ENCODE measurements around the gene ADAR.
A peak's percentile ranks its signal among the peaks of the same experiment; 100 is the strongest.

The ADAR gene

DNA sequence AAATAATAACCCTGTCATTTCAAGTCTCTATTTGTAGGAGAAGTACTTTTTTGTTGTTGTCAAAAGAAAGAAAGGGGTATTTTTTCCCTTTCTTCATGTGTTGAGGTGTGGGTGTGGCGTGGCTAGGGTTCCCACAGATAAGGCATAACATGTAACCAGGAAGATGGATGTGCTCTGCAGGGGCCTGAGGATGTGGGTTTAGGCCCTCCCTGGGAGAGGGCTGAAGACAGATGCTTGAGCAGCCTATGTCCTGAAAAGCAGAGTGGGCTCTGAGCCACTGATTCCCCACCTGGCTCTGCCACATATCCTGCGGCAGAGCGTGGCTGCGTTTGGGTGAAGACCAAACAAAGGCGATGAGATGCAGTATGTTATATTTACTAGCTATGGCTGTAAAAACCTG is 13.9 kb upstream of the ADAR start:
- Histone ChIP-seq H4K20me1 (peaks cover 47 to 94% (median 88%) of the 10 kb centered on the region in 11 experiments; a peak in 21 of 22 replicates), H3K9ac (no peak overlapping the region), H3K4me3 (no peak overlapping the region), H3K27me3 (no peaks in the 10 kb centered on the region), H3K4me1 (peaks cover 26 to 81% (median 56%) of the 10 kb centered on the region in 10 experiments), H3K4me2 (peak overlapping the region in 4 of 11 experiments; percentile 4 to 13 (median 9); a peak in 2 of 22 replicates), H3K9me3 (replicated peaks in 1 of 11) (no peaks in the 10 kb centered on the region), H3K27ac (no peak overlapping the region), H3K36me3 (peaks cover 13 to 68% (median 45%) of the 10 kb centered on the region in 11 experiments; a peak in 21 of 22 replicates)
- TF ChIP-seq Cebpa-rat (IDR thresholded peaks at IDR 0.05), result no peak

DNA sequence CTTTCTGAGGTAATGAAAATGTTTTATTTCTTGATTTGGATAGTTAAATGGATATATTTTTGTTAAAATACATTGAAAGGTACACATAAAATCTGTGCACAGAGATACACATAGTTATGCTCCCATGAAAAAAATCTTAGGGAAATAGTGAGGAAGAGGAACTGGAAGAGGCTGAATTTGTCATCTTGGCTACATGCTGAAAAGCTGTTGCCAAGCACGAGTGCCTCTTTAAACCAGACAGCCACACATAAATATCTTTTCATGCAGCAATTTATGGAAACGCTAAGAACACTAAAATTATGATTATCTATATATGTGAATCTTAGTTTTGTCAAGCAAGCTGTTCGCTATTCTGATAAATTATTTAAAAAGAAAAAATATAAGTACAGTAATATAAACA is 12.8 kb upstream of the ADAR start:
- no peak for TF ChIP-seq Cebpa-rat (IDR thresholded peaks at IDR 0.05)
- Histone ChIP-seq H3K36me3 (peaks cover 13 to 68% (median 46%) of the 10 kb centered on the region in 11 experiments; a peak in 21 of 22 replicates), H3K4me3 (no peak overlapping the region), H3K9me3 (replicated peaks in 1 of 11) (no peaks in the 10 kb centered on the region), H4K20me1 (peaks cover 59 to 94% (median 90%) of the 10 kb centered on the region in 11 experiments; a peak in 21 of 22 replicates), H3K27ac (no peak overlapping the region), H3K4me2 (peak overlapping the region in 2 of 11 experiments; percentile 36 to 61; a peak in 4 of 22 replicates), H3K9ac (no peak overlapping the region), H3K4me1 (peaks cover 15 to 70% (median 46%) of the 10 kb centered on the region in 10 experiments), H3K27me3 (no peaks in the 10 kb centered on the region)

DNA sequence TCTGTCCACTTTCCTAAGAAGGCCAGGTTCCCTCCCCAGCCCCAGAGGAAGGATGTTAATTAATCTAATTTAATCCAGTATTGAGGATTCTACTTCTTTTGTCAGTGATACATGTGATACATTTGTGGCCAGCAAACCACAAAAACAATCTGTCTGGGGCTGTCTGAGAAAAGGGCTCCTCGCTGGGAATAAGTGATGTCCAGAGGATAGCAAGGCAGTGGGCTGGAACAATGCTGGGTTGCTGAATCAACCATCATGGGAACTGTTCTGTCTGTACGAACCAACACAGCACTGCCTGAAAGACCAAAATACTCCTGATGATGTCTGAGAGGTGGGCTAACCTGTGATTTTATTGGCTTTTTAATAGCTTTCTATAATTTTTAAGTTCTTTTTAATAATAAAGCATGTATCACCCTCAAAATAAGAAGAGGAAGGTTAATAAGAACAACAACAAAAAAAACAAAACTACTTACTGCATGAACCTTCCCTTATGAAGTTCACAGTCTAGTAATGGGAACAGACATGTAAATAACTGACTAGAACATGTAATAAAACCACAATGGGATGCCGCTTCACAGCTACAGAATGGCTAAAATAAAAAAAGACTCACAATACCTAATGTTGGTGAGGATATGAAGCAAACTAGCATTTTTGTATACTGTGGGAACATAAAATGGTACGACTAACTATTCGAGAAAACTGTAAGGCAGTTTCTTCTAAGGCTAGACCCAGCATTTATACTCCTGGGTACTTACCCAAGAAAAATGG is 11.4 kb upstream of the ADAR start:
- Histone ChIP-seq H3K36me3 (peaks cover 13 to 59% (median 37%) of the 10 kb centered on the region in 11 experiments; a peak in 21 of 22 replicates), H3K9me3 (replicated peaks in 1 of 11) (no peaks in the 10 kb centered on the region), H3K4me1 (peaks cover 15 to 57% (median 44%) of the 10 kb centered on the region in 10 experiments), H4K20me1 (peaks cover 71 to 94% (median 91%) of the 10 kb centered on the region in 11 experiments; a peak in 21 of 22 replicates), H3K4me2 (peak overlapping the region; percentile 18 to 61 (median 36); a peak in 20 of 22 replicates), H3K9ac (peak overlapping the region in 1 of 11 experiments; percentile 46; a peak in 3 of 22 replicates), H3K27me3 (no peaks in the 10 kb centered on the region), H3K27ac (peak overlapping the region in 4 of 11 experiments; percentile 2 to 27 (median 20); a peak in 3 of 22 replicates), H3K4me3 (no peak overlapping the region)
- no peak for TF ChIP-seq Cebpa-rat (IDR thresholded peaks at IDR 0.05)

DNA sequence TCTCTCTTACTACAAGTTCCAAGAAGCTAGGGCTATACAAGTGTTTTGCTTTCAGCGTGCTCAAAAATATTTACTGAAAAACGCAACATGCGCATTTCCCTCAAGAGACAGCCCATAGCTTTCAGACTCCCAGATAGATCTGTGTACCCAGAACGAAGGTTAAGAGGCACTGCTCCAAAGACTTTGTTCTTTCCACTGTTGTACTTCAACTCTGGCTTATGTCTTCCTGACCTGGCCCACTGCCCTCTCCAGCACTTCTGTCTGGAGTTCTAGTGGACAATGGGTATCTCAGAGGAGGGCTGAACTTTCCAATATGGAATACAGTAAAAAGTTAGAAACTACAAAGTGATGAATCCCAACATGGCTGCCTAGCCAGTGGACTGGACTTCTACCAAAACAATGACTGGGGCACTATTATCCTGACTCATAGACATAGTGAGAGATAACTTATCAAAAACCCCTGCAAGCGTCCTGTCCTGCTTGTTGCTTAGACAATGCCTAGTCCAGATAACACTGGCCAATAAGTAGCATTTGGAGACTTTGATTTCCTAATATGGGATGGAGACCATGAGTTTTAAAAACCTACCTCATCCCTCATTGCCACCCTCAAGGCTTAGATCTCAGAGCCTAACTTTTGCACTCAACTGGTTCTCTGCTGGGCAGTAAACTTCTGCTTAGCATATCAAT is 8.8 kb upstream of the ADAR start:
- Histone ChIP-seq H3K9me3 (replicated peaks in 1 of 11) (no peaks in the 10 kb centered on the region), H3K27me3 (no peaks in the 10 kb centered on the region), H3K4me3 (no peak overlapping the region), H3K4me1 (peaks cover 22 to 41% (median 33%) of the 10 kb centered on the region in 10 experiments), H3K36me3 (peaks cover under 1 to 37% (median 22%) of the 10 kb centered on the region in 11 experiments; a peak in 15 of 22 replicates), H3K27ac (no peak overlapping the region), H3K4me2 (no peak overlapping the region), H3K9ac (no peak overlapping the region), H4K20me1 (peaks cover 60 to 94% (median 83%) of the 10 kb centered on the region in 11 experiments; a peak in 21 of 22 replicates)
- no peak for TF ChIP-seq Cebpa-rat (IDR thresholded peaks at IDR 0.05)

DNA sequence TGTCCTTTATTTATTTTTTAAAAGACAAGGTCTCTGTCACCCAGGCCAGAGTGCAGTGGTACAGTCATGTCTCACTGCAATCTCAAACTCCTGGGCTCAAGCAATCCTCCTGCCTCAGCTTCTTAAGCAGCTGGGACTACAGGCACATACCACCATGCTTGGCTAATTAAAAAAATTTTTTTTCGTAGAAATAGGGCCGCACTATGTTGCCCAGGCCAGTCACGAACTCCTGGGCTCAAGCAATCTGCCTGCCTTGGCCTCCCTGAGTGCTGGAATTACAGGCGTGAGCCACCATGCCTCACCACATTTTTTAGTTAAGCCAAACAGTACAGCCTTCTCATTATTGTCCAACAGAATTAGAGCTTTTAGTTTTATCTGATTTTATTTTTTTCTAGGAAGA is 7.4 kb upstream of the ADAR start:
- H4K20me1 ChIP-seq, result peaks cover 55 to 98% (median 82%) of the 10 kb centered on the region in 11 experiments; a peak in 20 of 22 replicates
- H3K9ac ChIP-seq, result no peak overlapping the region
- no peak for TF ChIP-seq Cebpa-rat (IDR thresholded peaks at IDR 0.05)

DNA sequence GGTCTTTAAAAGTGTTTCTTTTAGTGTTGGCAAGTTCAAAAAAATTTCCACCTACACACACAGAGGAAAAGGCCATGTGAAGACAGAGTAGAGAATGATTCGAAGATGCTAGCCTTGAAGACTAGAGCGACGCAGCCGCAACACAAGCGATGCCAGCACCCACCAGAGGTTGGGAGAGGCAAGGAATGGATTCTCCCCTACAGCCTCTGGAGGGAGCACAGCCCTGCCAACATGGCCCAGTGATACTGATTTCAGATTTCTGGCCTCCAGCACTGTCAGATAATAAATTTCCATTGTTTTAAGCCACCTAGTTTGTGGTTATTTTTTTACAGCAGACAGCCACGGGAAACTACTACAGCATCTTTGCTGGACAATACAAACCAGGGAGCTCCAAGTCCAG is 6.9 kb upstream of the ADAR start:
- TF ChIP-seq Cebpa-rat (IDR thresholded peaks at IDR 0.05), result no peak
- H4K20me1 ChIP-seq, result peaks cover 50 to 98% (median 78%) of the 10 kb centered on the region in 11 experiments; a peak in 20 of 22 replicates
- no peak overlapping the region for H3K4me2 ChIP-seq
- H3K27me3 ChIP-seq, result no peaks in the 10 kb centered on the region
- peaks cover 31 to 43% (median 38%) of the 10 kb centered on the region in 10 experiments for H3K4me1 ChIP-seq
- H3K9me3 ChIP-seq (replicated peaks in 1 of 11), result no peaks in the 10 kb centered on the region
- peaks cover 0 to 33% (median 18%) of the 10 kb centered on the region in 11 experiments; a peak in 11 of 22 replicates for H3K36me3 ChIP-seq
- H3K9ac ChIP-seq, result no peak overlapping the region
- no peak overlapping the region for H3K27ac ChIP-seq
- H3K4me3 ChIP-seq, result no peak overlapping the region

More for the DNA sequence above, 7.4 kb upstream of the ADAR start:
- H3K27me3 ChIP-seq, result no peaks in the 10 kb centered on the region
- peaks cover 0 to 37% (median 19%) of the 10 kb centered on the region in 11 experiments; a peak in 11 of 22 replicates for H3K36me3 ChIP-seq
- no peak overlapping the region for H3K4me3 ChIP-seq
- peaks cover 30 to 44% (median 38%) of the 10 kb centered on the region in 10 experiments for H3K4me1 ChIP-seq
- H3K9me3 ChIP-seq (replicated peaks in 1 of 11), result no peaks in the 10 kb centered on the region
- no peak overlapping the region for H3K4me2 ChIP-seq
- H3K27ac ChIP-seq, result no peak overlapping the region

DNA sequence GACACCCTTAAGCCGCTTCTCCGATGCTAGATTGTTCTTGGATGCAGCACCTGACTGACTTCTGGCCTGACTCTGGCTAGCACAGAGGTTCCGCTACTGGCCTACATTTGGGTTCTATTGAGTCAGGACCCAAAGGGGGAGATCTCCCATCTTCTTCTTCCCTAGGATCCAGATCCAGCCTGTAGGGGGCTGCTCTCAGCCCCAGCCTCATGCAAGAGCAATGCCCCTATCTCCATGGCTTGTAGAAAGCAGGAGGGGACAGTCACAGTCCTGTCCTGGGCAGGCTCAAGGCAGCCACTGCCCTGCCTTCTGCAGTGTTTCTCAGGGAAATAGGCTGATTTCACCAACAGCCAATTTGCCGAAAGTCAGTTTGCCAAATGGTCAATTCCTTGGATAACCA is 6.3 kb upstream of the ADAR start:
- no peaks in the 10 kb centered on the region for H3K27me3 ChIP-seq
- no peaks in the 10 kb centered on the region for H3K9me3 ChIP-seq (replicated peaks in 1 of 11)
- H3K4me3 ChIP-seq, result no peak overlapping the region
- no peak overlapping the region for H3K27ac ChIP-seq
- peaks cover 0 to 27% (median 15%) of the 10 kb centered on the region in 11 experiments; a peak in 11 of 22 replicates for H3K36me3 ChIP-seq
- no peak overlapping the region for H3K9ac ChIP-seq
- no peak for TF ChIP-seq Cebpa-rat (IDR thresholded peaks at IDR 0.05)
- no peak overlapping the region for H3K4me2 ChIP-seq
- H3K4me1 ChIP-seq, result peaks cover 31 to 43% (median 38%) of the 10 kb centered on the region in 10 experiments
- H4K20me1 ChIP-seq, result peaks cover 44 to 98% (median 75%) of the 10 kb centered on the region in 11 experiments; a peak in 20 of 22 replicates

DNA sequence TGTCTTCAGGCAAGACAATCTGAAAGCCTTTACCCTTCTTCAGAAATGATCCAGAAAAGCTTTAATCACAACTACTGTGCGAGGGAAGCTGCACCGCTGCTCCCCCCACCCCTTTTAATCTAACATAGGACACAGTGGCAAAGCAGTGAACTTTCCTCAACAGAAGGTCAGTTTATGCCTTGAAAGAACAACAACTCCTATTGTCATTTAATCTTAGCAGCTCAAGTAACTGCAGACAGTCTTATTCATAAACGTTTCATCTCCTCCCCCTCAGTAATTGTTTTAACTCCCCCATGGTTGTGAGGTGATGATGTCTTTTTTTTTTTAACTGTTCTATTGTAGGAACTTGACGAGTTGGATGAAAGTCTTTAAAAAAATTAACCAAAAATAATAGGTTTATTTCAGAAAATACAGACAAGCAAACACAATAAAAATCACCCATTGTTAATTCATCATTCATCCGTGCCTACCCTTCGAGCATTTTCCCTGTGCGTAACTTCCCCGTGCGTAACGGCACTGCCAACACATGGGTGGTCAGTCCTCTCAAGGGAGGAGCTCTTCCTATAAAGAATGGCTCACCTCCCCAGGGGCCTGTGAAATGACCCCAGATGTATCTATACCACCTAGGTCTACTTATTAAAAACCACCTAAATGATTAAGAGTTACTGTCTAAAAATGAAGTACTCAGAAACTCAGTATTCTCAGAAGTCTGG is 3.3 kb upstream of the ADAR start:
- H3K4me2 ChIP-seq, result peak overlapping the region; percentile 14 to 92 (median 42); a peak in 20 of 22 replicates
- H3K27me3 ChIP-seq, result no peaks in the 10 kb centered on the region
- H3K4me3 ChIP-seq, result no peak overlapping the region
- no peaks in the 10 kb centered on the region for H3K9me3 ChIP-seq (replicated peaks in 1 of 11)
- TF ChIP-seq Cebpa-rat (IDR thresholded peaks at IDR 0.05), result no peak
- H3K9ac ChIP-seq, result peak overlapping the region in 5 of 11 experiments; percentile 7 to 33 (median 19); a peak in 1 of 22 replicates
- H3K27ac ChIP-seq, result peak overlapping the region in 7 of 11 experiments; percentile 9 to 57 (median 29); a peak in 7 of 22 replicates
- peaks cover 41 to 50% (median 44%) of the 10 kb centered on the region in 10 experiments for H3K4me1 ChIP-seq
- peaks cover 30 to 89% (median 69%) of the 10 kb centered on the region in 11 experiments; a peak in 21 of 22 replicates for H4K20me1 ChIP-seq
- H3K36me3 ChIP-seq, result peaks cover 0 to 10% (median 5%) of the 10 kb centered on the region in 11 experiments; a peak in 6 of 22 replicates
